Myocyte (in vitro differentiated cells): ENCODE measurements around the gene C1orf35. TPM values are rescaled to one million over a fixed set of nuclear protein-coding genes. Genes with fewer than 3 reads are reported as not detected.

Experiments
- DNase-seq: peaks from one replicate; pipeline ENCODE4 v3.0.0-alpha.2; 2012; ENCODE audit warnings: low read depth
- microRNA-seq: library from miRNA; unstranded; fragments of <30 nt; microRNA quantifications from one replicate; pipeline ENCODE4, GENCODE V29; 2016
- total RNA-seq: library from RNA; depleted of rRNA; stranded (reverse); fragments of >200 nt; gene quantifications from 2 replicates; pipeline ENCODE4 v1.2.3, GENCODE V29; 2014

The C1orf35 gene
- total RNA-seq, 1 donor from 2014 or later: 8.1 TPM

DNA sequence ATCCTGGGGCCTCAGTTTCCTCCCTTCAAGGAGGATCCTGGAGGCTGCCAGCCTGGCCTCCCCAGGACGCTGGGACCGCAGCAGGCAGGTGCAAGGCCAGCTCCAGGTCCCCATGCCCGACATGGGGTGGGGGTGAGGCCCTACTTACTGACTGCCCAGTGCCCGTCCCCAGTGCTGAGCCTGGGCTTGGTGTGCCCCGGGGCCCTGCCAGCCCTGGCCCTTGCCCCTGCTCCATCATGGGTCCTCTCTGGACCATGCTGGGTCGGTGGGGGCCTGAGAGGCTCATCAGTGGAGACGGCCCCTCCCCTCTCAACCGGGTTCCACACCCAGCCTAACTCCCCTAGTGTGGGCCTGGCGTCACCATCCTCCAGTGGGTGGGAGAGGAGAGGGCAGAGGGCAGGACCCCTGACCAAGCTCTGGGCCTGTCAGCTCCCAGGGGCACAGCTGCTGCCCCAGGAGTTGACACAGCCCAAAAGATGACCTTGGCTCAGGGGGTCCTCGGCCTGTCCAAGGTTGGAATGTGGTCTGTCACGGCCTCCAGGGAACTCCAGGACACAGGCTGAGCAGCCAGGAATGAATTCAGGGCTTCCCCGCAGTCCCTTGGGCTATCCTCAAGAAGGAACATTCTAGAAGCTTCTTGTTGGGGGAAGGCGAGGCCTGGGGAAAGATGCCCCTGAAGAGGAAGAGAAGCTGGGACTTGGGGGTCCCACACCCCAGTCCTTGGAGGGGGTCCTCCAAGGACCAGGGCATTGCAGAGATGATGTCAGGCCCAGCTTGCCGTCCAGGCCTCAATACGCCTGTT is 38.2 kb downstream of the C1orf35 start:
- no peak for DNase-seq

- no peak for DNase-seq
Measured at GRCh38 chr1:228064296-228064695, 38.8 kb downstream of the C1orf35 start.

DNA sequence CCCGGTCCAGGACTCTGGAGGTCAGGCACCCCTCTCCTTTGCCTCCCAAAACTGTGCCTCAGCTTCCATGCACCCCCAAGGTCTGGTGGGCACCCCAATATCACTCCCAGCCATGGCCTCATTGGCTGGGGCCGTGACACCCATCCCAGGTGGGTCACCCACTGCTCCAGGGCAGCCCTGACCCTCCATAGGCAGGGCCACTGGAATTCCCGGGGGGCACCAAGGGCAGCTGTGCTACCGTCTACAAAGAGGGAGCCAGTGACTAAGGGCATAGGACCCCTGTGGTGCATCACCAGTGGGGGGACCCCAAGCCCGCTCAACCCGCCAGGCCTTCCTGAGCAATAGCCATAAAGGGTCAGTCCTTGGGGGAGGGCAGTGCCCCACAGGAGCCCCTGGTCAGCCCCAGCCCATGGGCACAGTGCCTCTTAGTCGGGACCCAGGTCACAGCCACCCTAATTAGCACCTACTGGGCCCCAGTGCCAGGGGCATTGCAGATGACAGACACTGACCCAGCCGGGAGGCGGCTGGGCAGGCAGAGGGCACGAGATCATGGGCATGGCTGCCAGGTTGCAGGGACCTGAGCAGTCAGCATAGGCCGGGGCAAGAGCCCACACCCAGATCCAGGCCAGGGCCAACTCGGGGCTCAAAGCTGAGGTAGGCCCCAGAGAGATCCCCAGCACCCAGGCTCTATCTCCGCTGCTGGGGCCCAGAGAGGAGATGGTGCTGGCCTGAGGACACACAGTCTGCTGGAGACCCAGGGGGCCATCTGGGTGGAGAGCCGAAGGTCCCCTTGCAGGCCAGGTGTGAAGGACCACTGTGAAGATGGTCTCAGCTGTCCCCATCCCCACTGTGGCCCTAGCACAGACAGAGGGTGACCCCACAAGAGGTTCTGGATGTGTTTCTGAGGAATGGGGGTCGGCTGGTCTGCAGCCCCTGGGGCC is 39.6 kb downstream of the C1orf35 start:
- no peak for DNase-seq

- DNase-seq: no peak
Measured at GRCh38 chr1:228062812-228063211, 40.3 kb downstream of the C1orf35 start.

DNA sequence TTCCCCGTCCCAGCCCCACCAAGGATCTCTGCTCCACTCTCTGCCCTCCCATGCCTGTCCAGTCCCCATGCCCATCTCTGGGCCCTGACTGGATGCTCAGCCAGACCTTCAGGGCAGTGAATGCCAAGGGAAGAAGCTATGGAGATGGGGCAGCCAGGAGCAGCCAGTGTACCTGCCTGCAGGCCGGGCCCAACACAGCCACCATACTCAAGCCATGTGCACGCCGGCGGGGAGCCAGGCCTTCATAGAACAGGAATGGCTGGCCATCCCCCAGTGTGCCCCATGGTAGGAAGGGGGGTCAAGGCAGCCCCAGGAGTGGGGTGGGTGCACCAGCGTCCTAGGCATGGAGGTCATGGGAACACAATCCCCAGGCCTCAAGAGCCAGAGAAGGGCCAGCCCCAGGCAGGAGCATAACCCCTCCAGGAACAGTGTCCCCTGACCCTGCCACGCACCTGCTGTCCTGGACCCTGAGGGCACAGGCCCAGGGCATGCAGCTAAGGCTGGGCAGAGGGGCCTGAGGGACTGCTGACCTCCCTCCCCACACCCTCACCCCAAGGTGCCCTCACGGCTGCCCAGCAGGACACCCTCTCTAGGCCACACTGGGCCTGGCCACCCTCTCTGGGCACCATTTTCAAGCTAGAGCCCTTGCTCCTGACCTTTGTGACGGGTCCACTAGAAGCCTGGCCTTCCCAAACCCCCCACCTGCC is 40.9 kb downstream of the C1orf35 start:
- no peak for DNase-seq

GRCh38 chr1:228061411-228062084 is 41.6 kb downstream of the C1orf35 start:
- DNase-seq: no peak

DNA sequence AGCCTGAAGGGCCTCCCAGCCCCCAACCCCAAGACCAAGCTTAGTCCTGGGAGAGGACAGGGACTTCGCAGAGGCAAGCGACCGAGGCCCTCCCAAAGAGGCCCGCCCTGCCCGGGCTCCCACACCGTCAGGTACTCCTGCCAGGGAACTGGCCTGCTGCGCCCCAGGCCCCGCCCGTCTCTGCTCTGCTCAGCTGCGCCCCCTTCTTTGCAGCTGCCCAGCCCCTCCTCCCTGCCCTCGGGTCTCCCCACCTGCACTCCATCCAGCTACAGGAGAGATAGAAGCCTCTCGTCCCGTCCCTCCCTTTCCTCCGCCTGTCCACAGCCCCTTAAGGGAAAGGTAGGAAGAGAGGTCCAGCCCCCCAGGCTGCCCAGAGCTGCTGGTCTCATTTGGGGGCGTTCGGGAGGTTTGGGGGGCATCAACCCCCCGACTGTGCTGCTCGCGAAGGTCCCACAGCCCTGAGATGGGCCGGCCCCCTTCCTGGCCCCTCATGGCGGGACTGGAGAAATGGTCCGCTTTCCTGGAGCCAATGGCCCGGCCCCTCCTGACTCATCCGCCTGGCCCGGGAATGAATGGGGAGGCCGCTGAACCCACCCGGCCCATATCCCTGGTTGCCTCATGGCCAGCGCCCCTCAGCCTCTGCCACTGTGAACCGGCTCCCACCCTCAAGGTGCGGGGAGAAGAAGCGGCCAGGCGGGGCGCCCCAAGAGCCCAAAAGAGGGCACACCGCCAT is 42.5 kb downstream of the C1orf35 start:
- no peak for DNase-seq

GRCh38 chr1:228059634-228060457 is 43.3 kb downstream of the C1orf35 start:
- DNase-seq: no peak

DNA sequence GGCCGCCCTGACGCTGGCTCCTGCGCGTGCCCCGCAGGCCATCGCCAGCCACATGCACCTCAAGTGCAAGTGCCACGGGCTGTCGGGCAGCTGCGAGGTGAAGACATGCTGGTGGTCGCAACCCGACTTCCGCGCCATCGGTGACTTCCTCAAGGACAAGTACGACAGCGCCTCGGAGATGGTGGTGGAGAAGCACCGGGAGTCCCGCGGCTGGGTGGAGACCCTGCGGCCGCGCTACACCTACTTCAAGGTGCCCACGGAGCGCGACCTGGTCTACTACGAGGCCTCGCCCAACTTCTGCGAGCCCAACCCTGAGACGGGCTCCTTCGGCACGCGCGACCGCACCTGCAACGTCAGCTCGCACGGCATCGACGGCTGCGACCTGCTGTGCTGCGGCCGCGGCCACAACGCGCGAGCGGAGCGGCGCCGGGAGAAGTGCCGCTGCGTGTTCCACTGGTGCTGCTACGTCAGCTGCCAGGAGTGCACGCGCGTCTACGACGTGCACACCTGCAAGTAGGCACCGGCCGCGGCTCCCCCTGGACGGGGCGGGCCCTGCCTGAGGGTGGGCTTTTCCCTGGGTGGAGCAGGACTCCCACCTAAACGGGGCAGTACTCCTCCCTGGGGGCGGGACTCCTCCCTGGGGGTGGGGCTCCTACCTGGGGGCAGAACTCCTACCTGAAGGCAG is 44.0 kb downstream of the C1orf35 start:
- no peak for DNase-seq

GRCh38 chr1:228058172-228058948 is 44.8 kb downstream of the C1orf35 start:
- DNase-seq: no peak

Small RNAs within 50 kb of the gene (microRNA-seq; reads per million reads assigned to microRNA genes)
- 0.65 reads per million for gene MIR3620

Other genes with a start within 250 kb of the C1orf35 start
- 6.5 and 10.6 TPM in 2 replicates for gene WNT9A, start 155.4 kb downstream of the C1orf35 start, total RNA-seq
- not detected in 2 replicates for gene WNT3A, start 96.3 kb downstream of the C1orf35 start, total RNA-seq
- 224 and 259 TPM in 2 replicates for gene ARF1, start 20.6 kb downstream of the C1orf35 start, total RNA-seq
- 67.0 and 82.8 TPM in 2 replicates for gene MRPL55, start 6.0 kb upstream of the C1orf35 start, total RNA-seq
- 200 and 214 TPM in 2 replicates for gene GUK1, start 37.0 kb upstream of the C1orf35 start, total RNA-seq
- 0.26 and 0.80 TPM in 2 replicates for gene GJC2, start 46.6 kb upstream of the C1orf35 start, total RNA-seq
- 1.9 and 2.5 TPM in 2 replicates for gene IBA57, start 62.5 kb upstream of the C1orf35 start, total RNA-seq
- 51.7 and 59.5 TPM in 2 replicates for gene OBSCN, start 104.7 kb upstream of the C1orf35 start, total RNA-seq